SK-N-SH treated with all-trans-retinoic acid at 6 μM for 48 hours (cell line): ENCODE data around the gene REXO1.

ENCODE experiments used
- ISL1 ChIP-seq: fragments of 250-450 bp; sonication (Bioruptor Pico); IDR thresholded peaks from 2 replicates; pipeline ENCODE4 v2.1.2; 2022; ENCODE audit warnings: mild to moderate bottlenecking, moderate library complexity
- OSR1 ChIP-seq: fragments of 250-450 bp; sonication (Bioruptor Pico); IDR thresholded peaks from 2 replicates; pipeline ENCODE4 v1.8.0; 2022; ENCODE audit warnings: moderate library complexity, mild to moderate bottlenecking, inconsistent platforms
- RARB ChIP-seq: fragments of 250-450 bp; sonication (Bioruptor Pico); IDR thresholded peaks from 2 replicates; pipeline ENCODE4 v1.8.0; 2021; ENCODE audit warnings: mild to moderate bottlenecking, moderate library complexity
- TCF4 ChIP-seq: fragments of 250-450 bp; sonication (Bioruptor Pico); IDR thresholded peaks from 2 replicates; pipeline ENCODE4 v1.8.0; 2021; ENCODE audit warnings: mild to moderate bottlenecking, moderate library complexity, borderline replicate concordance
- TOX ChIP-seq: fragments of 250-450 bp; sonication (Bioruptor Pico); IDR thresholded peaks from 2 replicates; pipeline ENCODE4 v1.8.0; 2021; ENCODE audit warnings: mild to moderate bottlenecking, moderate library complexity, borderline replicate concordance
- ZC3H10 ChIP-seq: fragments of 250-450 bp; sonication (Bioruptor Pico); IDR thresholded peaks from 2 replicates; pipeline ENCODE4 v1.5.1; 2021; ENCODE audit warnings: mild to moderate bottlenecking, moderate library complexity
- ZFP30 ChIP-seq: fragments of 450-650 bp; formaldehyde crosslinking; IDR thresholded peaks from 2 replicates; pipeline ENCODE4 v1.5.0; 2022; ENCODE audit warnings: mild to moderate bottlenecking, moderate library complexity
- ZNF8 ChIP-seq: fragments of 450-650 bp; formaldehyde crosslinking; IDR thresholded peaks from 2 replicates; pipeline ENCODE4 v1.5.0; 2020; ENCODE audit warnings: mild to moderate bottlenecking, moderate library complexity
- TF ChIP-seq, protein P1 (sequence below): fragments of 250-450 bp; sonication (Bioruptor Pico); IDR thresholded peaks from 2 replicates; pipeline ENCODE4 v1.8.0; 2020; ENCODE audit warnings: mild to moderate bottlenecking, moderate library complexity, borderline replicate concordance
- TF ChIP-seq, protein P2 (sequence below): fragments of 250-450 bp; sonication (Bioruptor Pico); IDR thresholded peaks from 2 replicates; pipeline ENCODE4 v1.5.1; 2020; ENCODE audit warnings: low read depth, mild to moderate bottlenecking, moderate library complexity
- TF ChIP-seq, protein P3 (sequence below): fragments of 250-450 bp; sonication (Bioruptor Pico); IDR thresholded peaks from 2 replicates; pipeline ENCODE4 v1.5.1; 2021; ENCODE audit warnings: mild to moderate bottlenecking, moderate library complexity

DNA sequence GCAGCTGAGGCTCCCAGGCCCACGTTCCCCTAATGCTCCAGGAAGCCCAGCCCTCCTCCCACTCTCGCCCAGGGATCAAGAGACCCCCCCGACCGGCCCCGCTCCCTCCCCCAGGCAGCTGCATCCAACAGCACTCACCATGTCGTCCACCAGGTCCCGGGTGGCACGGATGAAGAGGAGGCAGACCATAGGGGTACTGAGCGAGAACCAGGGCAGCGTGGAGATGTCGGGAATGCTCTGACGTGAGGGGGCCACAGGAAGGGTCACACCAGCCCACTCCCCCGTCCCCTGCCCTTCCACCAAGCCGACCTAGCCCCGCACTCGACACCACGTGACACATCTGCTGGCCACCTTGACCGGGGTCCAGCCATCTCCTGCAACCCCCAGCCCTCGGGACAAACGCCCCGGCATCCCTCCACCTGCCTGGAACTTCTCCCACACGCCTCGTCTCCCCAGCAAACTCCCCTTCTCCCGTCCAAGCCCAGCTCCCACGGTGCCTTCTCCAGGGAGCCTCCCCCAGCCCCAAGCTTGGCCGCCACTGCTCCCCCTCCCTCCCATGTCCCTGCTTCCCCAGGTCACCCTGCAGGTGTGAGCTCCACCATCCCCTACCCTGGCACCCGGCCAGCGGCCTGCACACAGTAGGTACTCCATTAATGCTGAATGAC is 41.1 kb downstream of the REXO1 start:
- TF ChIP-seq, protein P1, sequence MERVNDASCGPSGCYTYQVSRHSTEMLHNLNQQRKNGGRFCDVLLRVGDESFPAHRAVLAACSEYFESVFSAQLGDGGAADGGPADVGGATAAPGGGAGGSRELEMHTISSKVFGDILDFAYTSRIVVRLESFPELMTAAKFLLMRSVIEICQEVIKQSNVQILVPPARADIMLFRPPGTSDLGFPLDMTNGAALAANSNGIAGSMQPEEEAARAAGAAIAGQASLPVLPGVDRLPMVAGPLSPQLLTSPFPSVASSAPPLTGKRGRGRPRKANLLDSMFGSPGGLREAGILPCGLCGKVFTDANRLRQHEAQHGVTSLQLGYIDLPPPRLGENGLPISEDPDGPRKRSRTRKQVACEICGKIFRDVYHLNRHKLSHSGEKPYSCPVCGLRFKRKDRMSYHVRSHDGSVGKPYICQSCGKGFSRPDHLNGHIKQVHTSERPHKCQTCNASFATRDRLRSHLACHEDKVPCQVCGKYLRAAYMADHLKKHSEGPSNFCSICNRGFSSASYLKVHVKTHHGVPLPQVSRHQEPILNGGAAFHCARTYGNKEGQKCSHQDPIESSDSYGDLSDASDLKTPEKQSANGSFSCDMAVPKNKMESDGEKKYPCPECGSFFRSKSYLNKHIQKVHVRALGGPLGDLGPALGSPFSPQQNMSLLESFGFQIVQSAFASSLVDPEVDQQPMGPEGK (CRISPR knock-in tag): no peak
- no peak for TF ChIP-seq ISL1 (CRISPR knock-in tag)
- TF ChIP-seq, protein P2, sequence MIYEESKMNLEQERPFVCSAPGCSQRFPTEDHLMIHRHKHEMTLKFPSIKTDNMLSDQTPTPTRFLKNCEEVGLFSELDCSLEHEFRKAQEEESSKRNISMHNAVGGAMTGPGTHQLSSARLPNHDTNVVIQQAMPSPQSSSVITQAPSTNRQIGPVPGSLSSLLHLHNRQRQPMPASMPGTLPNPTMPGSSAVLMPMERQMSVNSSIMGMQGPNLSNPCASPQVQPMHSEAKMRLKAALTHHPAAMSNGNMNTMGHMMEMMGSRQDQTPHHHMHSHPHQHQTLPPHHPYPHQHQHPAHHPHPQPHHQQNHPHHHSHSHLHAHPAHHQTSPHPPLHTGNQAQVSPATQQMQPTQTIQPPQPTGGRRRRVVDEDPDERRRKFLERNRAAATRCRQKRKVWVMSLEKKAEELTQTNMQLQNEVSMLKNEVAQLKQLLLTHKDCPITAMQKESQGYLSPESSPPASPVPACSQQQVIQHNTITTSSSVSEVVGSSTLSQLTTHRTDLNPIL: no peak
- TF ChIP-seq TOX (CRISPR knock-in tag): no peak
- no peak for TF ChIP-seq ZC3H10 (CRISPR knock-in tag)
- no peak for TF ChIP-seq TCF4 (CRISPR knock-in tag)
- TF ChIP-seq, protein P3, sequence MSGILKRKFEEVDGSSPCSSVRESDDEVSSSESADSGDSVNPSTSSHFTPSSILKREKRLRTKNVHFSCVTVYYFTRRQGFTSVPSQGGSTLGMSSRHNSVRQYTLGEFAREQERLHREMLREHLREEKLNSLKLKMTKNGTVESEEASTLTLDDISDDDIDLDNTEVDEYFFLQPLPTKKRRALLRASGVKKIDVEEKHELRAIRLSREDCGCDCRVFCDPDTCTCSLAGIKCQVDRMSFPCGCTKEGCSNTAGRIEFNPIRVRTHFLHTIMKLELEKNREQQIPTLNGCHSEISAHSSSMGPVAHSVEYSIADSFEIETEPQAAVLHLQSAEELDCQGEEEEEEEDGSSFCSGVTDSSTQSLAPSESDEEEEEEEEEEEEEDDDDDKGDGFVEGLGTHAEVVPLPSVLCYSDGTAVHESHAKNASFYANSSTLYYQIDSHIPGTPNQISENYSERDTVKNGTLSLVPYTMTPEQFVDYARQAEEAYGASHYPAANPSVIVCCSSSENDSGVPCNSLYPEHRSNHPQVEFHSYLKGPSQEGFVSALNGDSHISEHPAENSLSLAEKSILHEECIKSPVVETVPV (CRISPR knock-in tag): no peak
- TF ChIP-seq OSR1 (CRISPR knock-in tag): no peak
- TF ChIP-seq ZNF8 (CRISPR knock-in tag): no peak
- no peak for TF ChIP-seq RARB
- no peak for TF ChIP-seq ZFP30
